HG03354 (cell line): ENCODE data around the gene TMEM50B.
"Not testable (repeated sequence)": the region's sequence is repeated elsewhere in the genome, so short reads cannot be mapped to it uniquely, and the experiment has no call there.

ENCODE experiments used
- ATAC-seq: cut with Tn5 transposase; IDR thresholded peaks from one replicate; pipeline ENCODE4 v1.9.1; 2021; ENCODE audit warnings: mild to moderate bottlenecking; ENCODE audit not compliant: unreplicated experiment, poor library complexity, severe bottlenecking

Gene TMEM50B

DNA sequence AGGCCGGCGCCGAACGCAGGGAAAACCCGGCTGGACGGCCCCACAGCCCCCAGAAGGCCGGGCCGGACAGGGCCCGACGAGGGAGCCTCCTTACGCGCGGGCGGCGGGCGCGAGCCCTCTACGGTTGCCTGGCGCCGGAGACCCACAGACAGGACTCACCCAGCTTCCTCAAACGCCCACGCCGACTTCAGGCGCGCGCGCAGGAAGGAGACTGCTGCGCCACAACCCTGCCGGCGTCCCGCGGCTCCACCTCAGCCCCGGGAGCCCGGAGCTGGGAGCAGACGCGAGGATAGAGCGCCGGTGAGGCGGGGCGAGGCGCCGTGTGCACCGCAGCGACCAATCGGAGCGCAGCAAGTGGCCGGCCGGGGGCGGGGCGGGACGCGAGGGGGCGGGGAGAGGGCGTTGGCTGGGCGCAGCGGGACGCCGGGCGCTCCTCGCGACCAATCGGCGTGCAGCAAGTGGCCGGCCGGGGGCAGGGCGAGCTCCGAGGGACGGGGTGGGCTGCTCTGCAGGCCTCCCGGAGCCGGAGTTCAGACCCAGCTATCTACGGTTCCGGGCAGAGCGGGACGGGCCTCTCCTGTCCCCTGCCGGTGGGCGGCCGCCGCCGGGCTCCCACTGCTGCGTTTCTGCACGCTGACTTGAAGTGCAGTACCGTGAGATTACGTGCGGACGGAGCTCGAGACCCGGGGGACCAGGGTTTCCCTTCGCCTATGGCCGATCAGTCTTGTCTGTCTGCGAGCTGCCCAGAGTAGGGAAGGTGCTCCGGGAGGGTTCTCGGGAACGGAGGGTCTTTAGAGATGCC lies at the start of gene TMEM50B:
TMEM50B (minus strand) TSS at position 296 of the 802 bp plus-strand sequence. CDS start 11,089 bp downstream, outside the sequence.
- peak; percentile 88 for ATAC-seq

GRCh38 chr21:33522953-33523349 lies 43.2 kb upstream of the TMEM50B start:
- no peak for ATAC-seq

- ATAC-seq: no peak
Measured at GRCh38 chr21:33522297-33522952, 42.7 kb upstream of the TMEM50B start.

DNA sequence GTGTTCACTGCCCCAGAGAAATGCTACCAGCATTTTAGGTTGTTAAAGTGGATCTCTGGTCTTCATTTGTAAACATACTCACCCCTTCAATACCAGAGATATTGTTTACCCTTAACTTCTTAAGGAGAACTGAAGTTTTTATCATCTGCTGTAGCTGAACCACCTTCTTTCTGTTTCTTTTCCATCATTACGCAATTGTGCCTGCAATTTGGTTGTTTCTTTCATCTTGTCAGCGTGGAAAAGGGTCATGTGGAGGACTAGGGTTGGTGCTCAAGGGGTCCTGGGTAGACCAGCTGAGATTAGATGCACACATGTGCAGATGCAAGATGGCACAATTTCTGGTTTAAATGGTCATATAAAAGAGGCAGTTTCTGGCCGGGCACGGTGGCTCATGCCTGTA lies 39.1 kb upstream of the TMEM50B start:
- no peak for ATAC-seq

DNA sequence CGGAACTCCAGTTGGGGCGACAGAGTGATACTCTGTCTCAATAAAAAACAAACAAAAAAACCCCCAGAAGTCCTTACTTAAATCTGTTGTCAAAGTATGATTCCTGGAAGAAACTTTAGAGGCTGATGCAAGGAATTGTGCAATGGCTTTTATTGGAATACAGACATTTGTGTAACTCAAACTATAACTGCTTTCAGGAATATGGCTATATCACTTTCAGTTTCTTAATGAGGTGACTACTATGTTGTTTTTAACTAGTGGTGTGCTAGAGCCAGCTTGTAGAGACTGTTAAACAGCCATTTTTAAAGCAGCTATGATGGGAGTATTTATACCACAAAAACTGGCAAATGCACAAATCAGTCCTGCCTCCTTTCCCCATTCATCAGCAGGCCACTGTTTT lies 34.5 kb upstream of the TMEM50B start:
- ATAC-seq: no peak

DNA sequence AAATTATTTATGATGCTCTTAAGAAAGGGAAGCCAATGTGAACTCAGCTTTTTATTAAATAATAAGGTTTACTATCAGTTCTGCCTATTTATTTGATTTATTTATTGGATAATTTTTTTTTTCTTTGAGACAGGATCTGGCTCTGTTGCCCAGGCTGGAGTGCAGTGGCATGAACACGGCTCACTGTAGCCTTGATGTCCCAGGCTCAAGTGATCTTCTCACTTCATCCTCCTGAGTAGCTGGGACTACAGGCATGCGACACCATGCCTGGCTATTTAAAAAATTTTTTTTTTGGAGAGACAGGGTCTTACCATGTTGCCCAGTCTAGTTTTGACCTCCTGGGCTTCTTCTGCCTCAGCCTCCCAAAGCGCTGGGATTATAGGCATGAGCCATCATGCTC lies 32.7 kb upstream of the TMEM50B start:
- no peak for ATAC-seq

DNA sequence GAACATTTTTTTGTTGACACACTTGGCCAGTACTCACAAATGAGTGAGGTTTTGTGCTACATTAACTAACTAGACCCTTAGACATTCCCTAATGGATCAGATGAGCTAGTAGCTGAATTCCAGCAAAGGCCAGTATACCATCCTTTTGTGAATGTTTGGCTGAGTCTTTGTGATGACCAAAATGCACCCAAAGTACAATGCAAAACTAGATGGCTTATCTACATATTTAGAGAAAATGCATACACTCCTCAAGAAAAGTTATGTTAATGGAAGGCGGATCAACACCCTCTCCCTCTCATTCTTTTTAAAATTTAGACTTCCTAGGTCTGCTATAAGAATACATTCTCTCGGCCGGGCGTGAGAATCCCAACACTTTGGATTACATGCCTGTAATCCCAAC lies 31.9 kb upstream of the TMEM50B start:
- no peak for ATAC-seq

DNA sequence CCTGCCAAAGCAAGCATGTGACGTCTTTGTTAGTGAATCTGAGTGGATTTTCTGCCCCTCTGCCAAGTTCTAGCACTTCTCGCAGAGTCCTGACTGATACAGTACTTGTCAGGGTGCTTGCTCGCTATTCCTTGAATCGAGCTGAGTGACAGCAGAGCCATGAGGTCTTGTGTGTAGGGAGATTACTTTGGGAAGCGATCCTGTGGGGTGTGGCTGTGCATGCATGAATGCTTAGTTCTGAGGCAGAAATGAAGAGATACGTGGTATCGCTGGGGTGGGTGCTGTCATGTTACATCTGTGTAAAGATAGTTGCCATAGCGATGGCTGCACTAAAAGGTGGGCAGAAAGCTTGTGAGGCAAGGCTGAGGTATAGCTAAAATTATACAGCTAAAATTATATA lies 31.1 kb upstream of the TMEM50B start:
- ATAC-seq: no peak

- not testable (repeated sequence) for ATAC-seq
Measured at GRCh38 chr21:33507003-33507402, 27.2 kb upstream of the TMEM50B start.

DNA sequence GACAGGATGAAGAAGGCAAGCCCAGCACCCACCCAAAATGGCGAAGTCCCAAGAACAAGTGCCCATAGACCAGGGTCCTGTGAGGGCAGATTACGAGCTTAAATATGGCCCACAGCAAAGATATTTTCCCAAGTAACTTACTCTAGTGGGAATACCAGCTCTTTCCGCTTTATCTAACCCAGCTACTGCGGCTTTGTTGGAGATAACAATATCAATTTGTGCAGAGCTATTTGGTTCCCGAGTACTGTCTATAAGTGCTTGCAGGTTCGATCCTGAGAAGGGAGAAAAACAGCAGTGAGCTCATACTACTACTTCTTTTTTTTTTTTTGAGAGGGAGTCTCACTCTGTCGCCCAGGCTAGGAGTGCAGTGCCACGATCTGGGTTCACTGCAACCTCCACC lies 26.1 kb upstream of the TMEM50B start:
- no peak for ATAC-seq

- no peak for ATAC-seq
Measured at GRCh38 chr21:33496345-33496744, 16.6 kb upstream of the TMEM50B start.

GRCh38 chr21:33495743-33496142 lies 16.0 kb upstream of the TMEM50B start:
- ATAC-seq: no peak

DNA sequence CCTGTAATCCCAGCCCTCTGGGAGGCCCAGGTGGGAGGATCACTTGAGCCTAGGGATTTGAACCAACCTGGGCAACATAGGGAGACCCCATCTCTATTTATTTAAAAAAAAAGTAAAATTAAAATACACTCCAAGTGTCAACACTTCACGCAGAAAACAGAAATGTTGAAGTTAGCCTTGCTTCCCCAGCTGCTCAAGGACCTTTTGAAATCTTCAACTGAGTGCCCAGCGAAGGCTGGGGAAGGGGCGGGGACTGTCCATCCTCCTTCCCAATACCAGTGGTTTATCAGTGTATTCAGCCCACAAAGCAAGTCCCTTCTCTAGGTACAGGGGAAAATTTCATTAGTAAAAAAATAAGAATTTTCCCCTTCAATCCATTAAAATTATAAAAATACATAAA lies 14.0 kb upstream of the TMEM50B start:
- no peak for ATAC-seq

GRCh38 chr21:33492571-33492970 lies 12.8 kb upstream of the TMEM50B start:
- ATAC-seq: no peak

GRCh38 chr21:33491373-33492102 lies 11.8 kb upstream of the TMEM50B start, which contains the start of gene DNAJC28:
TSS of gene DNAJC28 (minus strand) at chr21:33491716. CDS start at chr21:33489393, 2,323 bp downstream.
- ATAC-seq: peak; percentile 99

DNA sequence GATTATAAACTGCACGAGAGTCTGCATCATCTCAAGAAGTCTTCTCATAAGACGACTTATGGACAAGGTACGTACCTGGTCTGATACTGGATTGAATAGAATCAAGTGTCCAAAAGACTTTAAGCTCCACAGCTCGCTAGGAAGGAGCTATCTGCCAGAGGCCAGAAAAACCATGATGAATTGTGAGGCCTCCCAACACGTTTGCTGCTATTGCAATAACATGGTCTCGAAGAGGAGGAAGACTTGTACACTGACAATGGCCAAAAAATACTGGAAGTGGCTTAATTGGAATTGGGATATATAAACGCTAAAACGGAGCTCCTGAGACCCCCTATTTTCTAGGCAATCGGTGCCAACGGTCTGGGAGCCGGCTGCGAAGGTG lies 11.2 kb upstream of the TMEM50B start:
- ATAC-seq: no peak

- no peak for ATAC-seq
Measured at GRCh38 chr21:33488936-33489335, 9.2 kb upstream of the TMEM50B start.

DNA sequence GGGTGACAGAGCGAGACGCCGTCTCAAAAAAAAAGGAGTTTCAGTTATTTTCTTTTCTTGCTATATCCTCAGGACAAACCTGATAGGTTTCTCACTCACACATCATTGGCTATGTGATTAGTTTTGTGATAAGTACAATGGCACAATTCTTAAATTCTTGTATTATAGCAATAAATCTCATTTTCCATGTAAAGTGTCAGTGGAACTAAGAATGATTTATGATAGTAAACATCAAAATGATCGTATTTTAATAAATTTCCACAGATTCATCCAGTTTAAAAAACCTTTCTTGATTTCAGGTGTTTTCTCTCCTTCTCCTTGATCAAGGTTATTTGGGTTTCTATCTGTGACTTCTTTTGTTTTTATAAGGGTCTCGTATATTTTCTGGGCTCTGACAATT lies 8.2 kb upstream of the TMEM50B start:
- ATAC-seq: no peak

- ATAC-seq: no peak
Measured at GRCh38 chr21:33481314-33481943, 1.7 kb upstream of the TMEM50B start.

- ATAC-seq: no peak
Measured at GRCh38 chr21:33480481-33481103, 818 bp upstream of the TMEM50B start.
